Keratinocyte (primary cell): ENCODE measurements around the gene SMIM45.

ENCODE experiments used
- DNase-seq: peaks from one replicate; pipeline ENCODE4 v3.0.0-alpha.2; 2011; ENCODE audit warnings: low read depth, missing footprints, low spot score
- FAIRE-seq: peaks from 2 replicates; lab custom pipeline; 2011; peaks lifted over from hg19 to GRCh38; lab: Jason Lieb, UNC
- H2AFZ ChIP-seq: 2 replicates; pipeline ENCODE4 v1.6.0; 2012; ENCODE audit warnings: low read length, control low read depth, inconsistent platforms; ENCODE audit not compliant: control insufficient read depth
- H3K27ac ChIP-seq: 2 replicates; pipeline ENCODE4 v1.5.1; 2011; ENCODE audit warnings: low read length; ENCODE audit not compliant: control insufficient read depth, insufficient read depth
- H3K27me3 ChIP-seq: 3 replicates; pipeline ENCODE4 v1.6.0; 2011; ENCODE audit warnings: low read length; ENCODE audit not compliant: control insufficient read depth, insufficient read depth; ENCODE audit errors: extremely low read depth
- H3K36me3 ChIP-seq, 2 experiments: 2 replicates in 1 of 2; 3 replicates in 1 of 2; pipeline ENCODE4 v1.5.1; 2011; ENCODE audit warnings: low read length in 2 of 2, mild to moderate bottlenecking in 1 of 2; ENCODE audit not compliant: control insufficient read depth in 2 of 2, insufficient read depth in 2 of 2; ENCODE audit errors: extremely low read depth in 1 of 2
- H3K4me1 ChIP-seq: 3 replicates; pipeline ENCODE4 v1.5.1; 2011; ENCODE audit warnings: low read length; ENCODE audit not compliant: control insufficient read depth, insufficient read depth; ENCODE audit errors: extremely low read depth
- H3K4me2 ChIP-seq: 3 replicates; pipeline ENCODE4 v1.6.0; 2011; ENCODE audit warnings: low read depth, low read length; ENCODE audit not compliant: control insufficient read depth, insufficient read depth; ENCODE audit errors: extremely low read depth
- H3K4me3 ChIP-seq, 3 experiments: fragments of 200-600 bp in 1 of 3; sonication (generic) in 1 of 3; 2 replicates in 2 of 3; 3 replicates in 1 of 3; pipeline ENCODE4 v1.5.1; 2011 to 2016; ENCODE audit warnings: low read length in 3 of 3, mild to moderate bottlenecking in 3 of 3, control low read depth in 2 of 3, inconsistent platforms in 1 of 3, low read depth in 1 of 3, mixed read lengths in 1 of 3, mixed run types in 1 of 3, moderate library complexity in 1 of 3; ENCODE audit not compliant: control insufficient read depth in 2 of 3, insufficient read depth in 2 of 3; ENCODE audit errors: extremely low read depth in 1 of 3
- H3K79me2 ChIP-seq: 2 replicates; pipeline ENCODE4 v1.6.0; 2012; ENCODE audit warnings: low read length; ENCODE audit not compliant: control insufficient read depth, insufficient read depth
- H3K9ac ChIP-seq: 3 replicates; pipeline ENCODE4 v1.6.0; 2011; ENCODE audit warnings: low read length; ENCODE audit not compliant: control insufficient read depth, insufficient read depth; ENCODE audit errors: extremely low read depth
- H3K9me1 ChIP-seq: 3 replicates; pipeline ENCODE4 v1.6.0; 2011; ENCODE audit warnings: low read length; ENCODE audit not compliant: control insufficient read depth, insufficient read depth; ENCODE audit errors: extremely low read depth
- H3K9me3 ChIP-seq: 2 replicates; pipeline ENCODE4 v1.5.1; 2012; ENCODE audit warnings: low read depth, low read length; ENCODE audit not compliant: control insufficient read depth
- H4K20me1 ChIP-seq: 3 replicates; pipeline ENCODE4 v1.6.0; 2011; ENCODE audit warnings: low read length; ENCODE audit not compliant: control insufficient read depth, insufficient read depth; ENCODE audit errors: extremely low read depth
- CTCF ChIP-seq, 3 experiments: IDR thresholded peaks in 1 of 3; conservative IDR thresholded peaks in 1 of 3; optimal IDR thresholded peaks in 1 of 3; 2 replicates in 2 of 3; 3 replicates in 1 of 3; pipeline versions ENCODE3 to v1.5.1; 2011; ENCODE audit warnings: low read length in 3 of 3, mild to moderate bottlenecking in 3 of 3, moderate library complexity in 2 of 3, control low read depth in 1 of 3, inconsistent platforms in 1 of 3; ENCODE audit not compliant: insufficient read depth in 2 of 3; ENCODE audit errors: extremely low read depth in 1 of 3
- EZH2 ChIP-seq: IDR thresholded peaks from one replicate; pipeline ENCODE4 v1.6.1; 2012; ENCODE audit warnings: inconsistent platforms, mild to moderate bottlenecking, low read length, moderate library complexity
- dilution Hi-C: fragments of 300-500 bp; cut with MboI; formaldehyde crosslinking; loops from one replicate; pipeline ENCODE4 v1.7.0; 2020; ENCODE audit warnings: low sequenced_read_pairs; ENCODE audit not compliant: extremely low pct_ligation_motif_present

SMIM45 gene

GRCh38 chr22:41935015-41935351, 17.0 kb upstream of the SMIM45 start:
- Histone ChIP-seq H3K27me3 (no peaks in the 10 kb centered on the region), H3K9me1 (no peaks in the 10 kb centered on the region), H3K9me3 (no peaks in the 10 kb centered on the region), H3K36me3 (peaks cover 0 to 7% of the 10 kb centered on the region in 2 experiments), H3K4me3 (no peak overlapping the region), H4K20me1 (no peaks in the 10 kb centered on the region), H3K79me2 (no peaks in the 10 kb centered on the region), H3K27ac (no peak overlapping the region), H3K9ac (no peak overlapping the region), H2AFZ (no peak overlapping the region), H3K4me2 (no peak overlapping the region), H3K4me1 (no peaks in the 10 kb centered on the region)
- dilution Hi-C loops: no loop called here
- DNase-seq (no peak), FAIRE-seq (no peak)
- TF ChIP-seq CTCF (optimal IDR thresholded peaks at IDR 0.05 in 1 of 3, IDR thresholded peaks at IDR 0.05 in 1 of 3, conservative IDR thresholded peaks at IDR 0.05 in 1 of 3; ENCODE audit: extremely low read depth in 1 of 3, insufficient read depth in 2 of 3, low read length in 3 of 3) (no peak), EZH2 (no peak)

DNA sequence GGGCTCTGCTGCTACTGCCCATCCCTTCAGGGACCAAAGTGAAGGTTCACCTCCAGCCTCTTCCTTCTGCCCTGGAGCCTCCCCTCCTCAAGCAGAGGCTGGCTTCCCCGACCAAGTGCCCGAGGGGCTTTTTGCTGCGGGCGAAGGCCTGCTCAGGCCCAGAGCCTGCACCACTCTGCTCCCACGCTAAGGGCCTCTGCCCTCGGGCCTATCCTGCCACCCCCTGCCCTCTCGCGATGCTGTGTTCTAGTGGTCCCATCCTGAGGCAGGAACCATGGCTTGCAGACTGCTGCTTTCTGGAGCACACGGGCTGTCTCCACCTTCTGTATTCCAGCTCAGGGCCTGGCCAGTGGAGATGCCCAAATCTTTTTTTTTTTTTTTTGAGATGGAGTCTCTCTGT, 16.4 kb upstream of the SMIM45 start:
- Histone ChIP-seq H3K79me2 (no peaks in the 10 kb centered on the region), H2AFZ (no peak overlapping the region), H3K27ac (no peak overlapping the region), H3K36me3 (peaks cover 0 to 7% of the 10 kb centered on the region in 2 experiments), H3K4me1 (peaks cover under 1% of the 10 kb centered on the region), H3K9ac (no peak overlapping the region), H3K27me3 (no peaks in the 10 kb centered on the region), H3K4me2 (no peak overlapping the region), H3K9me1 (no peaks in the 10 kb centered on the region), H3K9me3 (no peaks in the 10 kb centered on the region), H3K4me3 (no peak overlapping the region), H4K20me1 (no peaks in the 10 kb centered on the region)
- DNase-seq: no peak
- FAIRE-seq: no peak
- TF ChIP-seq CTCF (optimal IDR thresholded peaks at IDR 0.05 in 1 of 3, IDR thresholded peaks at IDR 0.05 in 1 of 3, conservative IDR thresholded peaks at IDR 0.05 in 1 of 3; ENCODE audit: extremely low read depth in 1 of 3, insufficient read depth in 2 of 3, low read length in 3 of 3): no peak
- TF ChIP-seq EZH2: no peak
- dilution Hi-C loops: no loop called here
